Fibroblast of lung (primary cell): ENCODE measurements around the gene AVPI1. TPM values are rescaled to one million over a fixed set of nuclear protein-coding genes. Genes with fewer than 3 reads are reported as not detected.

Source experiments
- DNase-seq, 2 donors: peaks; one replicate each; pipeline versions ENCODE4 v3.0.0 to v3.0.0-alpha.2; 2010; ENCODE audit warnings: low read depth in 2 of 2
- H2AFZ ChIP-seq: 2 replicates; pipeline ENCODE4 v1.5.1; 2012; ENCODE audit warnings: low read length, control low read depth, inconsistent platforms
- H3K27ac ChIP-seq: 2 replicates; pipeline ENCODE4 v1.5.1; 2011; ENCODE audit warnings: low read length, control low read depth; ENCODE audit not compliant: insufficient read depth
- H3K27me3 ChIP-seq: 2 replicates; pipeline ENCODE4 v1.5.1; 2011; ENCODE audit warnings: mild to moderate bottlenecking, low read length; ENCODE audit not compliant: control insufficient read depth, insufficient read depth
- H3K36me3 ChIP-seq: 2 replicates; pipeline ENCODE4 v1.5.1; 2011; ENCODE audit warnings: low read length; ENCODE audit not compliant: control insufficient read depth, insufficient read depth
- H3K4me1 ChIP-seq: 2 replicates; pipeline ENCODE4 v1.5.1; 2011; ENCODE audit warnings: low read length; ENCODE audit not compliant: control insufficient read depth, insufficient read depth; ENCODE audit errors: extremely low read depth
- H3K4me2 ChIP-seq: 2 replicates; pipeline ENCODE4 v1.5.1; 2011; ENCODE audit warnings: low read length, control low read depth; ENCODE audit not compliant: insufficient read depth; ENCODE audit errors: extremely low read depth
- H3K4me3 ChIP-seq, 4 experiments: fragments of 200-600 bp in 1 of 4; sonication (generic) in 1 of 4; replicated peaks in 1 of 4; 2 replicates each; pipeline ENCODE4 v1.5.1; 2011 to 2016; ENCODE audit warnings: low read length in 4 of 4, low read depth in 3 of 4, mild to moderate bottlenecking in 3 of 4, control low read depth in 2 of 4, inconsistent platforms in 1 of 4, mixed read lengths in 1 of 4; ENCODE audit not compliant: insufficient read depth in 1 of 4; ENCODE audit errors: control extremely low read depth in 1 of 4
- H3K79me2 ChIP-seq: 2 replicates; pipeline ENCODE4 v1.5.1; 2012; ENCODE audit warnings: mild to moderate bottlenecking, low read length, inconsistent platforms; ENCODE audit not compliant: control insufficient read depth, insufficient read depth
- H3K9ac ChIP-seq: 2 replicates; pipeline ENCODE4 v1.5.1; 2011; ENCODE audit warnings: mild to moderate bottlenecking, low read length, control low read depth; ENCODE audit not compliant: insufficient read depth
- H3K9me3 ChIP-seq: 2 replicates; pipeline ENCODE4 v1.5.1; 2012; ENCODE audit warnings: low read depth, low read length; ENCODE audit not compliant: control insufficient read depth, insufficient read depth
- H4K20me1 ChIP-seq: 2 replicates; pipeline ENCODE4 v1.5.1; 2011; ENCODE audit warnings: low read length; ENCODE audit not compliant: control insufficient read depth, insufficient read depth; ENCODE audit errors: extremely low read depth
- EZH2 ChIP-seq: IDR thresholded peaks from 2 replicates; pipeline ENCODE4 v1.5.1; 2012; ENCODE audit warnings: low read length, control low read depth, mild to moderate bottlenecking; ENCODE audit errors: missing control alignments
- polyA plus RNA-seq, 2 donors: library from polyadenylated mRNA; depleted of rRNA in 1 of 2; stranded (reverse) in 1 of 2; unstranded in 1 of 2; fragments of >200 nt; gene quantifications; 2 replicates each; pipeline ENCODE4 v1.2.1, GENCODE V29; 2011 to 2012; ENCODE audit warnings: missing spikeins in 1 of 2
- total RNA-seq: library from RNA; depleted of rRNA; stranded (reverse); fragments of >200 nt; gene quantifications from 2 replicates; pipeline ENCODE4 v1.2.1, GENCODE V29; 2014
- TF ChIP-seq, protein P1 (sequence below), 2 donors: IDR thresholded peaks in 1 of 2; conservative IDR thresholded peaks in 1 of 2; 1 replicate in 1 of 2; 2 replicates in 1 of 2; pipeline ENCODE4 v1.5.1; 2011 to 2012; ENCODE audit warnings: low read length in 2 of 2, control low read depth in 1 of 2, inconsistent platforms in 1 of 2, low read depth in 1 of 2, mild to moderate bottlenecking in 1 of 2

AVPI1 gene
- total and polyA plus RNA-seq, 2 donors (not counting 1 experiment from before 2014, with no cell fraction given): 14.3 to 77.5 TPM

GRCh38 chr10:97648562-97649404 is 38.3 kb downstream of the AVPI1 start:
- TF ChIP-seq EZH2: no peak
- TF ChIP-seq, protein P1, sequence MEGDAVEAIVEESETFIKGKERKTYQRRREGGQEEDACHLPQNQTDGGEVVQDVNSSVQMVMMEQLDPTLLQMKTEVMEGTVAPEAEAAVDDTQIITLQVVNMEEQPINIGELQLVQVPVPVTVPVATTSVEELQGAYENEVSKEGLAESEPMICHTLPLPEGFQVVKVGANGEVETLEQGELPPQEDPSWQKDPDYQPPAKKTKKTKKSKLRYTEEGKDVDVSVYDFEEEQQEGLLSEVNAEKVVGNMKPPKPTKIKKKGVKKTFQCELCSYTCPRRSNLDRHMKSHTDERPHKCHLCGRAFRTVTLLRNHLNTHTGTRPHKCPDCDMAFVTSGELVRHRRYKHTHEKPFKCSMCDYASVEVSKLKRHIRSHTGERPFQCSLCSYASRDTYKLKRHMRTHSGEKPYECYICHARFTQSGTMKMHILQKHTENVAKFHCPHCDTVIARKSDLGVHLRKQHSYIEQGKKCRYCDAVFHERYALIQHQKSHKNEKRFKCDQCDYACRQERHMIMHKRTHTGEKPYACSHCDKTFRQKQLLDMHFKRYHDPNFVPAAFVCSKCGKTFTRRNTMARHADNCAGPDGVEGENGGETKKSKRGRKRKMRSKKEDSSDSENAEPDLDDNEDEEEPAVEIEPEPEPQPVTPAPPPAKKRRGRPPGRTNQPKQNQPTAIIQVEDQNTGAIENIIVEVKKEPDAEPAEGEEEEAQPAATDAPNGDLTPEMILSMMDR (conservative IDR thresholded peaks at IDR 0.05 in 1 of 2, IDR thresholded peaks at IDR 0.05 in 1 of 2; ENCODE audit: low read depth in 1 of 2, low read length in 2 of 2): no peak
- Histone ChIP-seq H3K27ac (peak overlapping the region; percentile 42), H3K4me2 (peak overlapping the region; percentile 46), H3K9me3 (no peaks in the 10 kb centered on the region), H3K36me3 (peaks cover 14% of the 10 kb centered on the region), H3K27me3 (no peaks in the 10 kb centered on the region), H3K4me3 (peak overlapping the region in 1 of 4 experiments; percentile 6), H3K4me1 (peaks cover 14% of the 10 kb centered on the region), H2AFZ (no peak overlapping the region), H3K9ac (no peak overlapping the region), H3K79me2 (peaks cover 45% of the 10 kb centered on the region), H4K20me1 (no peaks in the 10 kb centered on the region)
- peak; percentile 83 to 95 for DNase-seq

DNA sequence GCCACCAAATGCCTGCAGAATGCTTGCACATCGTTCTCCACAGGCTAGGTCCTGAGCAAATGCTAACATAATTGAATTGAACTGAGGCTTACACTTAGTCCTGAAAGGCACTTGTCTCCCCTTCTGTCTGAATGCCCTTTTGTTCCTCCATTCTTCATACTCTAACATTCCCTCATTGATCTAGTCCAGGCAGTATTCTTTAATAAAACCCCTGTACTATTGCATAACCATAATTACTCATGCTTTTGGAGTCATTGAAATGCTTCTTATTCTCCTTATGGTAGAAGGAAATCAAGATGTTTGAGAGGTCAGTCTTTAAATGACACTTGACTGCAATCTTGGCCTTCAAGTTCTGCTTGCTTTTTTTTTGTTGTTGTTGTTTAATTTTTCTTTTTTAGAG is 39.5 kb downstream of the AVPI1 start:
- DNase-seq: peak; percentile 52 to 59
- H3K36me3 ChIP-seq: peaks cover 11% of the 10 kb centered on the region
- no peaks in the 10 kb centered on the region for H3K27me3 ChIP-seq
- TF ChIP-seq EZH2: no peak
- TF ChIP-seq, protein P1 (conservative IDR thresholded peaks at IDR 0.05 in 1 of 2, IDR thresholded peaks at IDR 0.05 in 1 of 2; ENCODE audit: low read depth in 1 of 2, low read length in 2 of 2): no peak
- H3K9me3 ChIP-seq: no peaks in the 10 kb centered on the region
- H2AFZ ChIP-seq: no peak overlapping the region
- H3K4me1 ChIP-seq: peaks cover 16% of the 10 kb centered on the region
- H3K79me2 ChIP-seq: peaks cover 58% of the 10 kb centered on the region
- no peaks in the 10 kb centered on the region for H4K20me1 ChIP-seq
- no peak overlapping the region for H3K9ac ChIP-seq
- H3K4me3 ChIP-seq: no peak overlapping the region
- no peak overlapping the region for H3K4me2 ChIP-seq
- no peak overlapping the region for H3K27ac ChIP-seq

GRCh38 chr10:97644936-97645335 is 42.1 kb downstream of the AVPI1 start:
- Histone ChIP-seq H3K27ac (no peak overlapping the region), H3K4me3 (no peak overlapping the region)

More at GRCh38 chr10:97644936-97645335, 42.1 kb downstream of the AVPI1 start:
- H3K27me3 ChIP-seq: no peaks in the 10 kb centered on the region
- H3K79me2 ChIP-seq: peaks cover 54% of the 10 kb centered on the region
- no peak overlapping the region for H3K9ac ChIP-seq
- H3K9me3 ChIP-seq: no peaks in the 10 kb centered on the region
- DNase-seq: no peak
- H3K36me3 ChIP-seq: peaks cover 3% of the 10 kb centered on the region
- H2AFZ ChIP-seq: no peak overlapping the region
- no peak overlapping the region for H3K4me2 ChIP-seq
- no peaks in the 10 kb centered on the region for H4K20me1 ChIP-seq
- H3K4me1 ChIP-seq: peaks cover 13% of the 10 kb centered on the region
- TF ChIP-seq, protein P1 (conservative IDR thresholded peaks at IDR 0.05 in 1 of 2, IDR thresholded peaks at IDR 0.05 in 1 of 2; ENCODE audit: low read depth in 1 of 2, low read length in 2 of 2): no peak
- no peak for TF ChIP-seq EZH2
